Mucosa of gallbladder (tissue), 1 donor: ENCODE measurements around the gene ZNF672. TPM values are rescaled to one million over a fixed set of nuclear protein-coding genes. Genes with fewer than 3 reads are reported as not detected.

ENCODE experiments used
- DNase-seq: peaks from one replicate; pipeline ENCODE4 v3.0.0-alpha.2; 2020; ENCODE audit warnings: low spot score
- total RNA-seq: library from RNA; stranded (reverse); gene quantifications from one replicate; pipeline ENCODE4 v1.2.1, GENCODE V29; 2021
- donor health status: DM: no; HTN: no; CAD: no.

Gene ZNF672
- total RNA-seq, 1 donor from 2014 or later, result 41.6 TPM

DNA sequence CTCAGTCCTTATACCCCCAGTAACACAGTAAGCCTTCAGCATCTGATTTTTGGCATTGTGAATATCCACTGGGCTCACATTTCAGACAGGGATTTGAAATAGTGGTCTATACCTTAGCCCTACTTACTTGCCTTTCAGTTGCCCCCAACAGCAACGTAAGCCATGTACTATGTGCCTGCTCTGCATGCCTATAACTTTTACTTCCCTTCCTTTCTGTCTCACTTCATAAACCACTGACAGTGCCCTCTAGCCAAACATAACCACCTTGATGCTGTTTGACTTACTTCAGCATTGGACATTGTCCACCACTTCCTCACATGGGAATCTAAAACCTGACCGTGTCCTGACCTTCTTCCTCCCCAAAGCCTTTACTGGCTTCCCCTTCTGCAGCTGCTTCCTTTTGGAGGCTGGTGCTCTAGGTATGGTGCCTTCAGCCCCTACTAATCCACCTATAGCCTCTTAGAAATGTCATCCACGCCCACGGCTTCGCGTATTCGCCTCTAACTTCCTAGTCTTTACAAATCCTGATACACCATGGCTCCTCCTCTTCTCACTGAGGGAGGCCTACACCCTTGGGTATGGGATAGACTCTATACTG lies 3.6 kb upstream of the ZNF672 start:
- no peak for DNase-seq

DNA sequence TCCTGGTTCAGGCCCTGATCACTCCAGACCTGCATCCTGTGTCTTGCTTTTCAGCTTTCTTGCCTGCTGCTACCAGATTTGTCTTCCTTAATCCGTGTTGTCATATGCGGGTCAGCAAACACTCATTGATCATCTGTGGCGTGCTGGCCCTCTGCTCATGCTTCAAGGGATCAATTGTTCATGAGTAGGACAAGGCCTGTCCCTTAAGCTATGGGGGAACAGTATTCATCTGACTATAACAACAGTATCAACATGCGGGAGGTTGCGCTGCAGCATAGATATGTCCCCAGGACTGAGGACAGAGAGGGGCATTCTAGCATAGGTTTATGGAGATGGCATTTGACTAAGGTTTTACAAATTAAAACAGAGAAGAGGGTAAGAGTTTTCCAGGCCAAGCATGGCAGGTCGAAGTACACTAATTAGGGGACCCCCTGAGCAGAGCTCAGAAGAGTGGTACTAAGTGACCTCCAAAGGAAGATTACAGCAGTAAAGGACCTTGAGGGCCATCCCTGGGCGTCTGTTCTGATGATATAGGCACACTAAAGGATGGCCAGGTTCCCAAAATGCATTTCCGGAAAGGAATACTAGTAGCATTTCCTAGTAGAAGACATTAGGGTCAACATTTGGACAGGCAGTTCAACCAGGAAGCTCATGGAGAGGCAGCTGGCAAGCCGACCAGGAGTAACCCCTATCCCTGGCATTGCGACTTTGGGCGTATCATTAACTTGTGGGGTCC lies 811 bp upstream of the ZNF672 start:
- DNase-seq, result no peak

DNA sequence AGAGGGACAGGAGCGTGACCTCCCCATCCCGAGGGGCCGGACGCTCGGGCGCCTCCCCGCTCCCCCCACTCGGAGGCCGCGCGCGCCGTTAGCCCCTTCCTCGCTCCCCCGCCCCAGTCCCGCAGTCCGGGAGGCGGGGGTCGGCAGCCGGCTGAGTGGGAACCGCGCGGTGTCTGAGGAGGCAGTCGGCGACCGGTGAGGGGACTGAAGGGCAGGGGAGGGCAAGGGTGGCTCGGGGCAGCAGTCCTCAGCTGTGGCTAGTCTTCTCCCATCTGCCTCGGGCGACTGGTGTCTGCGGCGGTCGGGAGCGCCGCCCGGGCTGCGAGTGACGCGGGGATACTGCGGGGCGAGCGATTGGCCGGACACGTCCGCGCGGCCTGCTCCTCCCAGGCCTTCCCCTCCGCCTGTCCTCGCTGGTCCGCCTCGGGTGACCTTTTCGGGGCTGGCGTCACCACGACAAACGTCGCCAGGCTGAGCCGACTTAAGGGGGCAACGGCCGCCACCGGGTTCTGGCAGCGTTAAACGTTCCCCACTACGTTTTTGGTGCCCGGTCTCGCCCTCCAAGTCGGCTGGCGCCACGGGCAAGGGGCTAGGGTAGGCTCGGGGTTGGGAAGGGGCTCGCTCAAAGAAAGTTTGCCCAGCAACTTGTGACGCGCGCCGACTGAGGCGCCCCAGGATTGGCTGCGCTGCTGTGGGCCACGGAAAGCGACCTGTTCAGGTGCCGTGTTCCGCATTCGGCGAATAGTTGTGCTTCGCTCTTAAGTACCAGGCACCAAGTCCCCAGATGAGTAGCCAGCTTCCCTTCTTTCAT lies 538 bp downstream of the ZNF672 start:
- DNase-seq, result peak; percentile 90

DNA sequence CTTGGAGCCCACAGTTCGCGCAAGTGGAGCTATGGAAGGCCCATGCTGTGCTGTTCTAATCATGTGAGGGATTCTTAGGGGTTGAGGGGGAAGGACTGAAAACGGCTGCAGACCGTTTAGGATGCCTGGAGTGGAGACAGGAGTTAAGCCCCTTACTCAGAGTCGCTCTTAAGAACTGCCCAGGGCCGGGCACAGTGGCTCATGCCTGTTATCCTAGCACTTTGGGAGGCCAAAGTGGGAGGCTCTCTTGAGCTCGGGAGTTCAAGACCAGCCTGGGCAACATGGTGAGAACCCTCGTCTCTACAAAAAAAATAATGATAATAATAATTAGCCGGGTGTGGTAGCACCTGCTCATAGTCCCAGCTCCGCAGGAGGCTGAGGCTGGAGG lies 1.1 kb downstream of the ZNF672 start:
- no peak for DNase-seq

DNA sequence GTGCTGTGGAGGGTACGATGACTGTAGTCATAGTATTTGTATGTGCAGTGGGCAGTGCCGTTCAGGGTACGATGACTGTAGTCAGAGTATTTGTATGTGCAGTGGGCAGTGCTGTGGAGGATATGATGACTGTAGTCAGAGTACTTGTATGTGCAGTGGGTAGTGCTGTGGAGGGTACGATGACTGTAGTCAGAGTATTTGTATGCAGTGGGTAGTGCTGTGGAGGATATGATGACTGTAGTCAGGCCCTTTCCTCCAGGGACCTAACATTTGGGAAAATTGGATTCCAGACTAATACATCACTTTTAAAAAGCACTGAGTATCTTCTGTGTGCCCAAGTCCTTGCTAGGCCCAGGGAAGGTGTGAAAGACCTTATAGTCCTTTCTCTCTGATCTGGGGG lies 2.9 kb downstream of the ZNF672 start:
- DNase-seq, result no peak

DNA sequence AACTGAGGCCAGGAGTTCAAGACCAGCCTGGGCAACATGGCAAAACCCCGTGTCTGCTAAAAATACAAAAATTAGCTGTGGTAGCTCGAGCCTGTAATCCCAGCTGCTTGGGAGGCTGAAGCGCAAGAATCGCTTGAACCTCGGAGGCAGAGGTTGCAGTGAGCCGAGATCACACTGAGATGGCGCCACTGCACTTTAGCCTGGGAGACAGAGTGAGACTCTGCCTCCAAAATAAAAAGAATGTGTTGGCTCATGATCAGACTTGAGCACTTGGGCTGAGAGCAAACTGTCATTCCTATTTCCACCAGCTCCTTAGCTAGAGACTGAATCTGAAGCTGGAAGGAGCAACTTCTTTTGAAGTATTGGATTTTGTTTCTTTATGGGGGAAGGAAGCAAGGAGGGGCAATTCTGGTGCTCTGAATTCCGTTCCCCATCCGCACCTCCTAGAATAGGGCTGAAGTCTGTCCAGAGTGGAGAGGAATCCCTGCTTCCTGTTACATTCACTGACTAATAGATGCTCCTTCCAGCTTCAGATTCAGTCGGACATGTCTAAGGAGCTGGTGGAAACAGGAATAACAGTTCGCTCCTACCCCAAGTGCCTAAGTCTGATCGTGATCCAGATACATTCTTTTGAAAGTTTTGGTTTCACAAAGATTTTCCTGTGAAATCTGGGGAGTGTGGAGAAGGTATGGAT lies 3.8 kb downstream of the ZNF672 start:
- DNase-seq, result no peak

DNA sequence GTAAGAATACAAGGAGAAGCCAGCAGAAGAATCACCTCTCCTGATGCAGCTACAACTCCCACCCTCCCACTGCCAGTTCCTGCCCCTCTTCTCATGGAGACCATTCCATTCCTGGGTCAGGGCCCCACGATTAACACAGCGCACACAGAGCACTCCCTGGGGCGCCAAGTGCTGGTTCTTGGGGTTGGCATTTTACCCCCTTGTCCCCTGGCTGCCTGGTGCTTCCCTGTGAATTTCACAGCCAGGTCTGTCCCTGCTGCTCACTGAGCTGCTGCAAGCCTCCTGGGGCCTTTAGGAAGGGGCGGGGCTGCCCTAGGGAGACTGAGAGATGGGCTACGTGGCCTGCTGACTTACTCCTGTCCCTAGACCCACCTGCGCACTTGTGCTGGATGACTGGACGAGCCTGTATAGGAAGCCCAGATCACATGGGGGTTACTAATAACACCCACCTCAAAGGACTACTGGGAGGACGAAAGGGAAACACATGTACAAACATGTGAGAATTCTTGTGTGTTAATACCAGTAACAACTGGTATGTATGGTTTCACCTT lies 4.8 kb downstream of the ZNF672 start:
- DNase-seq, result no peak

DNA sequence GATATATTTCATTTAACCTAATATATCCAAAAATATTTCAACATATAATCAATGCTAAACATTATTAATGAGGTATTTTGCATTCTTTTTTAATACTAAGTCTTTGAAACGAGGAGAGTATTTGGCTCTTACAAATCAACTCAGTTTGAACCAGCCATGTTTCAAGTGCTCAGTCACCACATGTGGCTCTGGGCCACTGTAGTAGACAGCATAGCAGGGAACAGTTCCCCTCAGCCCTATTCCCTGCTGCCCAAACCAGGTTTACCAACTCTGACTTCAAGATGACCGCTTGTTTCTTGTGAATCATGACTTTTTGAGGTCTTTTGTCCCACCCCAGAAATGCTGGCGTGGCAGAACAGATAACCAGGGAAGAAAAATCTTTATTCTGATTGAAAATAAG lies 5.7 kb downstream of the ZNF672 start:
- DNase-seq, result no peak

DNA sequence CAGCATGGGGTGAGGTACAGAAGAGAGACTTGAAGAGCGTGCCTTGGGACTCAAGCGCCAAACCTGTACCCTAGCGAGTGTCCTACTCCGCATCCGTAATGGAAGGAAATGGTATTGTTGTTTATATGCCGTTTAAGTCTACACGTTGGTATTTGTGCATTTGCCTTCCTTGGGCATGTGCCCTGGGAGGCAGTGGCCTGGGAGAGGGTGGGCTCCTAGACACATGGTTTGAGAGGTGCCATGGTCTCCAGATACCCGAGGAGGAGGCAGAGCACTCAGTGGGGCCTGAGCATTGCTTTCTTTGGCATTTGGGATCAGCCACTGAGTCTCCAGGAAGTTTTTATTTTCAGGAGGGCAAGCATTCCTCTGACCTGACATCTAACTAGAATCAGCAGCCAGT lies 6.5 kb downstream of the ZNF672 start:
- DNase-seq, result no peak

DNA sequence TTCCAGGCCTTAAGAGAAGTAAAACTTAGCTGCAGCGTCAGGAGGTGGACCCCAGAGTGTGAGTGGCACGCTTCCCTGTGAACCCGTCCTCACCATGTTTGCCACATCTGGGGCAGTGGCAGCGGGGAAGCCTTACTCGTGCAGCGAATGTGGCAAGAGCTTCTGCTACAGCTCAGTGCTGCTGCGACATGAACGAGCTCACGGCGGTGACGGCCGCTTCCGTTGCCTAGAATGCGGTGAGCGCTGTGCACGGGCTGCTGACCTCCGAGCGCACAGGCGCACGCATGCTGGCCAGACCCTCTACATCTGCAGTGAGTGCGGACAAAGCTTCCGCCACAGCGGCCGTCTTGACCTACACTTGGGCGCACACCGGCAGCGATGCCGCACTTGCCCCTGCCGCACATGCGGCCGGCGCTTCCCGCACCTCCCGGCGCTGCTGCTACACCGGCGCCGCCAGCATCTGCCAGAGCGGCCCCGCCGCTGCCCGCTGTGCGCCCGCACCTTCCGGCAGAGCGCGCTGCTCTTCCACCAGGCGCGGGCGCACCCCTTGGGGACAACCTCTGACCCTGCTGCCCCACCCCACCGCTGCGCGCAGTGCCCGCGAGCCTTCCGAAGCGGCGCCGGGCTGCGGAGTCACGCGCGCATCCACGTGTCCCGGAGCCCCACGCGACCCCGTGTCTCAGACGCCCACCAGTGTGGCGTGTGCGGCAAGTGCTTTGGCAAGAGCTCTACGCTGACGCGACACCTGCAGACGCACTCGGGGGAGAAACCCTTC lies 9.3 kb downstream of the ZNF672 start:
- no peak for DNase-seq

DNA sequence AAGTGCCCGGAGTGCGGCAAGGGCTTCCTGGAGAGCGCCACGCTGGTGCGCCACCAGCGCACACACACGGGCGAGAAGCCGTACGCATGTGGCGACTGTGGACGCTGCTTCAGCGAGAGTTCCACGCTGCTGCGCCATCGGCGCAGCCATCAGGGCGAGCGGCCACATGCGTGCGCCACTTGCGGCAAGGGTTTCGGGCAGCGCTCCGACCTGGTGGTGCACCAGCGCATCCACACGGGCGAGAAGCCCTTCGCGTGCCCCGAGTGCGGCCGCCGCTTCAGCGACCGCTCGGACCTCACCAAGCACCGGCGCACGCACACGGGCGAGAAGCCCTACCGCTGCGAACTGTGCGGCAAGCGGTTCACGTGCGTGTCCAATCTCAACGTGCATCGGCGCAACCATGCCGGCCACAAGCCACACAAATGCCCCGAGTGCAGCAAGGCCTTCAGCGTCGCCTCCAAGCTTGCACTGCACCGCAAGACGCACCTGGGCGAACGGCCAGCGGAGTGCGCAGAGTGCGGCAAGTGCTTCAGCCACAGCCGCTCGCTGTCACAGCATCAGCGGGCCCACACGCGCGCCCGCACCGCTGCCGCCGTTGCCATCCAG lies 10.0 kb downstream of the ZNF672 start:
- no peak for DNase-seq

DNA sequence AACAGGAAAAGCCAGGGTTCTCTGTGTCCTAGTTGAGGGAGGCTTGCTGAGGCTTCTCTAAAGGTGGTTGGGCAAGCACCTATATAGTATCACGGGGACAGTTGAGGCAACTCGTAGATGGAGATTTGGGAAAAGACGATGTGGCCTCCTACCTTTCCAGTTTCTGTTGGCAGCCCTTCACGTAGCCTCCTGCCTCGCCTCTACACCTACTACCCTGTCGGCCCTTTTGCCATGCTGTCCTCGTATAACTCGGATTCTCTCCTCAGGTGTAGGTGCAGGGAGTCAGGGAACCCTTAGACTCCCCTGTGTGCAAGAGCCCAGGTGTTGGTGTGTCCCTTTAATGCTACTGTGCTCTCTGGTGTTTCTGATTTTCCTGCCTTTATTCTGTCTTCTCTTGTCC lies 10.6 kb downstream of the ZNF672 start:
- no peak for DNase-seq

DNA sequence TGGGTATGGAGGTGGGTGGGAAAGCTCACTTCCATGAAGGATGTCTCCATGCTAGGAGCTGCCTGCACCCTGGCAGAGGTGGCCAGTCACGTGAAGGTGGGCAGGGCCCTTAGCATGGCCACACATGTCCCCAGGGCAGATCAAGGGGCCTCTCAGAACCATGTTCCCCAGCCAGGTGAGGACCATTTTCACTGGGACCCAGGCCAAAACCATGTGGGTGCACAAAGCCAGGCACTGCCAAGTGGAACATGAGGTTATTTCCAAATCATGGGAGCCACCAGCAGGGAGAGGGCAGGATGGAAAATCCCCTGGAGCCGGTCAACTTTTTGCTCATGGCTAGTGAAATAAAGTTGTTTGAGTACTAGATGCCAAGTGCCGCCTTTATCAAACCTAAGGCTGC lies 11.1 kb downstream of the ZNF672 start:
- DNase-seq, result no peak

DNA sequence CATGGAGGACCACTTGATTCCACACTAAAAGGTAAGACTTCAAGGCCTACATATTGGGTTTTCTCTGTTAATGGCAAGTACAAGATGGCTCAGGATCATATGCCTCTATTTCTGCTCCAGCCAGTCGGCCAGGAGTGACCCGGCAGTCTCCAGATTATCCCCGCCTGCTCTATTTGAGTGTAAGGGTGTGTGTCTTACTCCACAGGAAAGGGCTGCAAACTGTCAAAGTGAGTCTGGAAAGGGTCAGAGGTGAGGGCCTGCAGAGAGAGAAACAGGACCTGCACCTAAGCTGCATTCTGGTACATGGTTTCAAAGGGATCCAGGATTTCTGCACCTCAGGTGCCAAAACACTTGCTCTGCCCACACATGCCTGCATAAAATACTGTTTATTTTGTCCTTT lies 11.6 kb downstream of the ZNF672 start:
- no peak for DNase-seq

DNA sequence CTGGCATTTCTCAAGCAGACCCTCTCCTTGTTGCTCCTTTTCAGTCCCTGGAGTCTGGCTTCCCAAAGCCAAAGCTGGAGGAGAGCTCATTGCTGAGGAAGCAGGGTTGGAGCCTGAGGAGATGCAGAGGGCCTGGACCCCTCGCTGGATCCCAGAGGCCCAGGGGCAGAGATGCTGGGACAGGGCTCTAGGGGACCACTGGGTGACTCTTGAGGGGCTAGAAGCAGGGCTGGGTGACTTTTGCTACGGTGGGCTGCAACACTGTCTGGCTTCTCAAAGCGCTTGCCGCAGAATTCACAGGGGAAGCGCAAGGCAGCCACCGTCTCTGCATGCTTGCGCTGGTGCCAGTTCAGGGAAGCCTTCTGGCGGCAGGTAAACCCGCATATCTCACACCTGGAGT lies 12.1 kb downstream of the ZNF672 start:
- no peak for DNase-seq

DNA sequence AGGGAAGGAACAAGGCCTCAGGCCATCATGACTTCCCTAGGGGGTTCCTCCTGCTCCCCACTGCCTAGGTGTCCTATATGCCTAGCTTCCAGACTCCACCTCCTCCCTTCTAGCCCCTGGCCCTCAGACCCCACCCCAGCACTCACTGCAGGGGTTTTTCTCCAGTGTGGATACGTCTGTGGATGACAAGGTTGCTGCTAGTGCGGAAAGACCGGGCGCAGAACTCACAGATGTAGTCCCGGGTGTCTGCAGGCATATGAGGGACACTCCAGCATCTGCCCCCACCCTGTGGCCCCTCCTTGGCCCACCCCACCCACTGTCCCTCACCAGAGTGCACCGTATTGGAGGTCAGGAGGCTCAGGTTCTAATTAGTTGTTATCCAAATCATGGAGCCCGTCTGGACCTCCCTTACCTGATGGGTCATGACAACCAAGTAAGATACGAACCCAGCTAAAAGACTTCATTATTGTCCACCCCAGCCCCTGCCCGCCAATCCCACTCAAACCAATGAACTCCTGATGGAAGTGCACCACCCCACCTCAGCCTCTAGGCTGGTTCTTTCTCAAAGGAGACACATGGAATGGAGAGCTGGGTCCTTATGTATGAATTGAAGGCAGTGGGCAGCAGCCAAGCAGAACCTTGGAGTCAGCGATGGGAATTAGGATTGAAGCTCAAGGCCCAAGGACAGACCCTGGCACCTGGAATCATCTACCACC lies 12.7 kb downstream of the ZNF672 start:
- DNase-seq, result no peak

DNA sequence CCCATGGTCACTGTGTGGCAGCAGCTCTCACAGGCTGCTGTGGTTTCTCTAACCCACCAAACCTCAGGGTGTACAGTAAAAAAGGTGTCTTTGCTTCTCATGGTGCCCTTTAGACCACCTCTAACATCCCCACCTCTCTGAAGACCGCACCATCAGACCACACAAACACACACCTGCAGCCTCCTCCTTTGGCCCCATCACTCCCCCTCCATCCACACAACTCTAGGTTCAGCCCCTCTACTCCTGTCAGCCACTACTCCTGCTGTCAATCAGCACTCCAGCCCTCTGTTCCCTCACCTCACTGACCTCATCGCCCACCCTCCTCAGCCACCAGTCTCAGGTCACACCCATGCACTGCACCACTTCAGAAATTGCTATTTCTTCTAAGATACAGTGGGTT lies 13.4 kb downstream of the ZNF672 start:
- no peak for DNase-seq

DNA sequence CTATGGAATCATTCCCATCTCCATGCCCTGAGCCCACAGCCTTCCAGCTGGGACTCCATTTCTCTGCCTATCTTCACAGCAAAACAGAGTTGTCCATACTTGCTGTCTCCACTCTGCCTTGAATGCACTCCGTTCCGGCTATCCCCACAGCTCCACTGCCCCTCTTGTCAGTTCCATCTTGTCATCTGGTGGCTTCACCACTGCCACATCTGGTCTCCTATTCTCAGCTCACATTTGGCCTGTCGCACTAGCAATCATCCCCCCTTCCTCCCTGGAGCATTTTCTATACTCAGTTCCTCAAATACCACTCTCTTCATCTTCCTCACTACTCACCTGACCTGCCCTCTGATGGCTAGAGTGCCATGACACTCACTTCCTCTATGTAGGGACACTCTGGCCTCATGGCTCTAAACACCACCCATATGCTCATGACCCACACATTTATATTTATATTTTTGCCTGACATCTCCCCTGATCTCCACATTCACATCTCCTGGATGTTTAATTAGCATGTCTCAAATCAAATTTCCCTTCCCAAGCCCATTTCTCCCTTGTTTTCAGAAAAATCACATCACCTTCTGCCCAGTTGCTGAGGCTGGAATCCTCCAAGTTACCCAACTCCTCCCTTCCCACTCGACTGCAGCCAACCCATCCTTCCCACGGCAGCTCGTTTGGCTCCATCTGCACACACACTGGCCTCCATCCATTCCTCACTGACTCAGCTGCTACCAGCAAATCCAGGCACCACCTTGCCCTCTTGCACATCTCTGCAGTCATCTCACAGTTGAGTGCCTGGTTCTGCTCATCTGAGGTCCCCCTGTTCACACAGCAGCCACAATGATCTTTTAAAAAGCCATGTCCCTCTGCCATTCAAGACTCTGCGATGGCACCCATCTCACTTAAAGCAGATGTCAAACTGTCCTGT lies 14.7 kb downstream of the ZNF672 start:
- no peak for DNase-seq
